GM19397 (cell line): ENCODE results near the gene MYLK.
"Not testable (repeated sequence)": the region's sequence is repeated elsewhere in the genome, so short reads cannot be mapped to it uniquely, and the experiment has no call there.

Experiments used
- ATAC-seq: cut with Tn5 transposase; IDR thresholded peaks from one replicate; pipeline ENCODE4 v1.9.1; 2021; ENCODE audit warnings: mild to moderate bottlenecking, moderate library complexity; ENCODE audit not compliant: unreplicated experiment

MYLK gene

GRCh38 chr3:123634149-123635051 is 249.7 kb downstream of the MYLK start:
- ATAC-seq = no peak

DNA sequence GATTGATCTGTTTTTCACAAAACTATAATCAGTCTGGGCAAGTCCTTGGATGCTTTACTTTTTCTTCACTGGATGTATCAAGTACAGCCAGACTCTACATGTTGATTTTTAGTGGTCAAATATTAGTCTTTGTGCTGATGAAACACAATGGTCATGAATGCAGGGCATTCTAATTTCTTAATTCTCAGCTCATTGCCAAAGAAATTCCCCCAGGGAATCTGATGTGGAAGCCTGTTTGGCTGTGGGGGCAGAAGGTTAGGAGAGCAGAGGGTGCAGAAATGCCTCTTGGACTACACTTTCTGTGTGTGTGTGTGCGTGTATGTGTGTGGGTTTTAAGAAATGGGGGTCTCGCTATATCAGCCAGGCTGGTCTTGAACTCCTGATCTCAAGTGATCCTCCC is 250.6 kb downstream of the MYLK start:
- ATAC-seq = no peak

GRCh38 chr3:123632161-123632655 is 251.9 kb downstream of the MYLK start:
- no peak for ATAC-seq

- no peak for ATAC-seq
Measured at GRCh38 chr3:123629747-123630047, 254.4 kb downstream of the MYLK start.

DNA sequence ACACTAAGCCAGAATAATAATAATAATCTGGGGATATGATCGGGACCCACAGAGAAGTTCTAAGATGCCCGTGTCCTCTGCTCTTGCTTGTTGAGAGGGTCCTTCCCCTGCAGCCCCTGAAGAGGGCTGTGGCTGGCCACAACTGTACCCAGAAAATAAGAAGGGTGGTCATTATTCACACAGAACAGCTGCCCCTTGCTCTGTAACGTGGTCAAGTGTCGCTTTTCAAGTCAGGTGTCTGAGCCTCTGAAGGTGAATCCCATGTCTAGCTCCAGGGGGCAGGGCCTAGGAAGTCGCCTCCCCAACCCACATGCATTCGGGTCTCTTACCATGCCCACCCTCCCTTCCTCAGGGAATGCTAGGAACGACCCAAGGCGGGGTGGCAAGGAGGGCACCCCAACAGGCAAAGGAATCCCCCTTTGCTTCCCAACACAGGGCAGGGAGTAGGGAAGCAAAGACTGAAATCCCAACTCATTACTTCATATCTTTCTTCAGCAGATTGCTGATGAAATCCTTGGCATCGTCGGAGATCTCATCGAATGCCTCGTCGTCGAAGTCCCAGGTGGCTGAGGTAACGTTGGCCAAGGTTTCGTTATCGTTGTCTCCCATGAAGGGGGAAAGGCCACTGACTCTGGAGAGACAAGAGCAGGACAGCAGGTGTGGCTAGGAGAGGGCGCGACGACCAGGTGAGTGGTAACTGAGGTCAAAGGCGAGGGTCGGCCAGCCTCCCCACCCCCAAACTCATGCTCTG is 255.0 kb downstream of the MYLK start:
- ATAC-seq = no peak

GRCh38 chr3:123627673-123628670 is 256.2 kb downstream of the MYLK start:
- ATAC-seq = no peak

DNA sequence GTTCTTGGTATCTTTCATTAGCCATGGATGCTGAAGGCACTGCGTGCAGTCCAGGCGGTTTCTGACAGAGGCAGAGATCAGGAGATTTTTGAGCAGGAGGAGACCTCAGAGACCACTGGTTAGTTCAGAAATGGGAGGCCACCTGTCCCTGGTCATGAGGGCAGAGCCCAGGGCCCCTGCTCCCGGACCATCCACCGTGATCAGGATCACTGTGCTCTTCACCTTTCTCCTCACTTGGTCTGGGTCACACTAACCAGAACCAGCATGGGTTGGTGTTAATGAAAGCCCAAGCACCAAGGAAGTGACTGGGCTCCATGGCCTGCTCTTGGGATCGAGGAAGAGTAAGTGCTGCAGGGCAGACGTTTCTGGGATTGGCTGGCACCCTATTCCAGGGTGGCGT is 257.3 kb downstream of the MYLK start:
- ATAC-seq = no peak

DNA sequence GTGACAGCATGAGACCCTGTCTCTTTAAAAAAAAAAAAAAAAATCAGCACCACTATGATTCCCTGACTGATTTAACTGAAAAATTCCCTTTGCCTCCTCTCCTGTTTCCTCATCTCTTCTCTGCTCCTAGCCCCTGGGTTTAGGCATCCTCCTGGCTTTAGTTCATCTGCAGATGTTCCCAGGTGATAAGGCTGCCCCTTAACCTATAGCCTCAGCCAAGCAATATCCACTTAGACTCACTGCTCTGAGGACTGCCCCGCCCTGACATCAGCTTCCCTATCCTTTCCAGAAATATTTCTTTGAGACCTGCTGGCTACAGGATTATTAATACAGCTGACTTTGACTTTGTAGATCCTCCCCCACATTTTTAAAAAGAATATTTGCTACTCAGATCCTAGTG is 259.8 kb downstream of the MYLK start:
- ATAC-seq = no peak

DNA sequence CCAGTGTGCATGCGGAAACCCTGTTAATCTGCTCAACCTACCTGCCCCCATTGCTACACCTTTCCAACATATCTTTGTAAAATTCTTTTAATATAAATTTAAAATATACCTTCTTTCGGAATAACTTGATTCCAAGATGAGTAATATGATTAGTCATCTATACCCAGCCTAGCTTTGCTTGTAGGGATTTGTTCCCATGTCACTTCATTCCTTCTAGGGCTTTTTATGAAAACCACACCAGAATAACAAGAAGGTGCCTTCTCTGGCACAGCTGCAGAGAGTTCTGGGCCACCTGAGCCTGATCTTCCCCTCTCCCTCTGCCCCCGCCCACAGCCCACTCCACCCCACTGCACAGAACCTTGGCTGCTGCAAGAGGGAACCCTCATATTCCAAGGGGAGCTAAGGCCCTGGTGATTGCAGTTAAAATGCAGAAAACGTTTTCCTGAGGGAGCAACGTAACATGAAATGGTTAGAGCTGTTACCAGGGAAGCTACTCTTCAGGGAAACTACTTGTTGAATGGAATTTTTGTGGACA is 260.7 kb downstream of the MYLK start:
- no peak for ATAC-seq

- ATAC-seq = no peak
Measured at GRCh38 chr3:123622766-123623165, 261.4 kb downstream of the MYLK start.

GRCh38 chr3:123621850-123622189 is 262.3 kb downstream of the MYLK start:
- ATAC-seq = no peak

GRCh38 chr3:123621186-123621849 is 262.8 kb downstream of the MYLK start:
- no peak for ATAC-seq

DNA sequence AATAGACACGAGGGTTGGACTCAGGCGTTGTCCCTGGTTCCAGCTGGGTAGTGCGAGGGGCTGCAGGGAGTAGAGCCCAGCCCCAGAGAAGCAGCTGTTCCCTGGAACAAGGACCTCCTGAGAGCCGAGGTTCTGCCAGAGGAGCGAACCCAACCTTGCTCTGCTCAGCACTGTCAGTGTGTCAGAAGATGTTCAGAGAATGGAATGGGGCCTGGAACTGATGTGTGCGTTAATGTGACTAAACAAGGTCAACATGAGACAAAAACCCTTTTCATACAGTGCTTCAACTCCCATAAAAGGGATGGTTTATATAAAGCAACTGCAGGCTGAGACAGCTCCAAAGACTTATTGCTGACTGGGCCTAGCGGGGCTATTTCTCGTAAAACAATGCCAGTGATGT is 263.8 kb downstream of the MYLK start:
- no peak for ATAC-seq

GRCh38 chr3:123618768-123619484 is 265.2 kb downstream of the MYLK start:
- no peak for ATAC-seq

DNA sequence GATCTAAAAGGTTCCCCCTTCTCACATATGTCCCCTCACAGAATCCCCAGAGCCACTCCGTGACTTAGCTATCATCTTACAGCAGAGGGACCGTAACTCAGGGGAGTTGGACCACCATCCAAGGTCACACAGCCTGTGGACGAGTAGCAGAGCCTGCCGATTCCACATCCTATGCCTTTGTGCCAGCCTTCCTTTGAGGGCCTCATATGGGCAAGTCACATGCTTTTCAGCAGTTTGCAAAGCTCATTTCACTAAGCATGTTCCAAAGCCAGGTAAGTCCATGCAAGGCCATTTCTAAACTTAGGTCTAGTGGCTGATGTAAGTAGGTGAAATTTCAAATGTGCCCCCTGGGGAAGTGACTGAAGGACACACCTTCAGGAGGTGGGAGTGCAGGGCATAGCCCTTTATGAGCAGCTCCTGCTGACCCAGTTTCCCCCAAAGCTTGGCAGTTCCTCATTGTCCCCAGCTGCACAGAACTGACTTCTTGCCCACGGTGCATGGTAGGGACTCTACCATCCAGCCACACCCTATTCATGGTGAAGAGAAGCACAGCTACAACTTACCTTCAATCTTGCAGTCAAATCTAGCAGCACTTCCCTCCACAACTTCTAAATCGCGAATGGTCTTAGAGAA is 265.9 kb downstream of the MYLK start:
- ATAC-seq = no peak

DNA sequence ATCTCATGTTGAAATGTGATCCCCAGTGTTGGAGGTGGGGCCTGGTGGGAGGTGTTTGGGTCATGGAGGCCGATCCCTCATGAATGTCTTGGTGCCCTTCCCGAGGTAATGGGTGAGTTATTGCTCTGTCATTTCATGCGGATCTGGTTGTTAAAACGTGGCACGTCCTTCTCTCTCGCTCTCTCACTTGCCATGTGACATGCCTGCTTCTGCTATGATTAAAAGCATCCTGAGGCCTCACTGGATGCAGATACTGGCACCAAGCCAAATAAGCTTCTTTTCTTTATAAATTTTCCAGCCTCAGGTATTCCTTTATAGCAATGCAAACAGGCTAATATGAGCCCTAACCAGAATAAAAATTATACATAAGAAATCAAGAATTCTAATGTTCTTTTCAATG is 267.5 kb downstream of the MYLK start:
- no peak for ATAC-seq

- no peak for ATAC-seq
Measured at GRCh38 chr3:123613543-123613942, 270.6 kb downstream of the MYLK start.

GRCh38 chr3:123611674-123612073 is 272.5 kb downstream of the MYLK start:
- not testable (repeated sequence) for ATAC-seq

DNA sequence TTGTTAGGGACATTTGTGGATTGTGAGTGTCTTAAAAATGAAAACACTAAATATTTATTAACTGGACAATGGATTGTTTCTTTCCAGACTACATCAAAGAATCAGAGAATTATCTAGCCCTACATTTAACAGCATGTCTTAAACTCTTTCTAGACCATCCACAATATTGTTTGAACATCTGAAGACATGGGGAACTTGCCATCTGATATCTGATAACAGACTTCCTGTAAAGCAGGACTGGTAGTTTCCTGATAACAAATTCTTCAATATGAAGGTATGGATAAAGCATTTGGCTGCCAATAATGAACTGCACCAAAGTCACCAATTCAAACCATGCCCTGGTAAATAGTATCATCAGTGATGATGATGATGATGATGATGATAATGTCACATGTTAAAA is 273.1 kb downstream of the MYLK start:
- no peak for ATAC-seq
